ENCODE results near the gene GAB1. TPM values are rescaled to one million over a fixed set of nuclear protein-coding genes. Genes with fewer than 3 reads are reported as not detected.

Gene GAB1
- total and polyA plus RNA-seq, 11 donors = 15.3 to 130 (median 80.4) TPM

GRCh38 chr4:143514901-143515300 is 178.2 kb downstream of the GAB1 start:
- Histone ChIP-seq H3K4me3 (peak overlapping the region; percentile 69 to 99 (median 89)), H3K36me3 (peaks cover 0 to 29% (median 26%) of the 10 kb centered on the region in 9 donors), H3K27me3 (no peaks in the 10 kb centered on the region), H3K9me3 (peaks cover 0 to 4% (median 0%) of the 10 kb centered on the region in 12 donors), H3K4me1 (peaks cover 9 to 54% (median 45%) of the 10 kb centered on the region in 12 donors), H3K27ac (peak overlapping the region in 11 of 12 donors; percentile 88 to 100 (median 98))
- intact Hi-C loops (cut with DNase I) = loop anchor here in 1 of 10 donors (10.0 kb wide), 1 partner anchor 180 kb away; the partner anchor contains the start of gene GAB1
- ATAC-seq = no peak
- no peak for DNase-seq
- 5 to 9% (median 7%) methylated on average over 5 of the region's 5 CpGs for WGBS, 4 donors
- no peak for TF ChIP-seq CTCF (IDR thresholded peaks at IDR 0.05)
- TF ChIP-seq POLR2A (IDR thresholded peaks at IDR 0.05) = no peak

GRCh38 chr4:143515905-143516304 is 179.2 kb downstream of the GAB1 start:
- Histone ChIP-seq H3K4me3 (peak overlapping the region in 9 of 12 donors; percentile 69 to 99 (median 89)), H3K36me3 (peaks cover 0 to 38% (median 33%) of the 10 kb centered on the region in 9 donors), H3K27me3 (no peaks in the 10 kb centered on the region), H3K4me1 (peaks cover 9 to 63% (median 54%) of the 10 kb centered on the region in 12 donors), H3K9me3 (peaks cover 0 to 4% (median 0%) of the 10 kb centered on the region in 12 donors), H3K27ac (peak overlapping the region in 2 of 12 donors; percentile 98)
- intact Hi-C loops (cut with DNase I) = loop anchor here in 1 of 10 donors (10.0 kb wide), 1 partner anchor 181 kb away; the partner anchor contains the start of gene GAB1
- no peak for ATAC-seq
- TF ChIP-seq POLR2A (IDR thresholded peaks at IDR 0.05) = no peak
- no peak for TF ChIP-seq CTCF (IDR thresholded peaks at IDR 0.05)
- no peak for DNase-seq

- H3K27ac ChIP-seq = peak overlapping the region in 2 of 12 donors; percentile 23 to 47
Observed at GRCh38 chr4:143517764-143518163, 181.1 kb downstream of the GAB1 start.

More at GRCh38 chr4:143517764-143518163, 181.1 kb downstream of the GAB1 start:
- WGBS, 4 donors = 69 to 77% (median 73%) methylated on average over 2 of the region's 2 CpGs
- peaks cover 9 to 75% (median 57%) of the 10 kb centered on the region in 12 donors for H3K4me1 ChIP-seq
- intact Hi-C loops (cut with DNase I) = loop anchor here in 1 of 10 donors (10.0 kb wide), 1 partner anchor 183 kb away; the partner anchor contains the start of gene GAB1
- no peak overlapping the region for H3K4me3 ChIP-seq
- DNase-seq (no peak), ATAC-seq (no peak)
- peaks cover 0 to 56% (median 52%) of the 10 kb centered on the region in 9 donors for H3K36me3 ChIP-seq
- H3K27me3 ChIP-seq = no peaks in the 10 kb centered on the region
- TF ChIP-seq CTCF (IDR thresholded peaks at IDR 0.05) (no peak), POLR2A (IDR thresholded peaks at IDR 0.05) (no peak)
- peaks cover 0 to 4% (median 0%) of the 10 kb centered on the region in 12 donors for H3K9me3 ChIP-seq

Small RNAs within 50 kb of the gene (microRNA-seq; reads per million reads assigned to microRNA genes)
- gene MIR3139 = 0 to 0.13 (median 0) reads per million in 4 donors

Other genes starting within 250 kb of the GAB1 start
- 10 to 100 TPM; 16.5 to 29.6 (median 20.4) TPM for gene USP38, start 152.0 kb upstream of the GAB1 start, total RNA-seq
- gene USP38, start 152.0 kb upstream of the GAB1 start, polyA plus RNA-seq = 10 to 100 TPM in 1 of 2 donors, 1 to 10 TPM in 1; 3.8 to 29.7 TPM
- 10 to 100 TPM; 21.2 to 36.3 (median 30.3) TPM for gene SMARCA5, start 176.8 kb downstream of the GAB1 start, total RNA-seq
- 10 to 100 TPM in 1 of 2 donors, 1 to 10 TPM in 1; 9.1 to 18.5 TPM for gene SMARCA5, start 176.8 kb downstream of the GAB1 start, polyA plus RNA-seq

All from heart left ventricle (tissue), 16 donors.